Activated CD8-positive, alpha-beta memory T cell treated with anti-CD3 and anti-CD28 coated beads for 24 hours (primary cell): ENCODE results near the gene PPEF2.

Experiments
- DNase-seq: peaks from one replicate; pipeline ENCODE4 v3.0.0-alpha.2; 2020

The PPEF2 gene

DNA sequence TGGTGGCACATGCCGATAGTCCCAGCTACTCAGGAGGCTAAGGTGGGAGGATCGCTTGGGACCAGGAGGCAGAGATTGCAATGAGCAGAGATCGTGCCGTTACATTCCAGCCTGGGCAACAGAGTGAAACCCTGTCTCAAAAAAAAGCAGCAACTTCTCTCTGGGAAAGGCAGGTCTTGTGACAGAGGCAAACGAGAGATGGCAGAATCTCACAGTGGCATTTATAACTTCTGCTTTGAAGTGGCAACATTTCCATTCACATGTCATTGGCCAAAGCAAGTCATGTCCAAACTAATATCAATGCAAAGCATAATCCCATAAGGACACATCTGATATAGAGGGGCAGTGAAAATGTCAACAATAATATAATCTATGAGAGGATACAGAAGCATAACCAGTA, 79.8 kb downstream of the PPEF2 start:
- no peak for DNase-seq

DNA sequence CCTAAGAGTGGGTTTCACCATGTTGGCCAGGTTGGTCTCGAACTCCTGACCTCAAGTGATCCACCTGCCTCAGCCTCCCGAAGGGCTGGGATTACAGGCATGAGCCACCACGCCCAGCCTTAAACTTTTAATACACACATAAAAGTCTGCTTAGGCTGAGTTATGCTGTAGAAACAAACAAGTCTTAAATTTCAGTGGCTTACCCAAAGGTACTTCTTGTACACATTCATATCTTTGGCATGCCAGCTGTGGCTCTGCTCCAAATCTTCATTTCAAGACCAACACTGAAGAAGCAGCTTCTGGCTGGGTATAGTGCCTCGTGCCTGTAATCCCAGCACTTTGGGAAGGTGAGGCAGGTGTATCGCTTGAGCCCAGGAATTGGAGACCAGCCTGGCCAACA, 80.3 kb downstream of the PPEF2 start:
- DNase-seq = no peak

DNA sequence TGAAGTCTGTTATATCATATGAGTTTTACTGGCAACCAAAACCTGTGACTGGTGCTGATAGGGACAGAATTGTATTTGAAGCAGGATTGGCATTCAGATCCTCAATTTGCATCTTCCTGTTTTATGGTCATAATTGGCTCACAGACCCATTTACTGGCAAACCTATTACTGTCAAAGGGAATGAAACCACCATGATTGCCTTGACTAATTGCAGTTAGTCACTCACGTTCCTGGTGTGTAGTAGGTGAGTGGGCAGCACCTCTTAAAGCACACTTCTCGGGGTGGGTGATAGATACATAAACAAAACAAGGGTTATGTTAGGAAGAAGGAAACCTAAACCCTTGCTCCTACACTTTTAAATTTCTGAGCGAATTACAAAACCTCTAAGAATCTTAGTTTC, 81.0 kb downstream of the PPEF2 start:
- no peak for DNase-seq

DNA sequence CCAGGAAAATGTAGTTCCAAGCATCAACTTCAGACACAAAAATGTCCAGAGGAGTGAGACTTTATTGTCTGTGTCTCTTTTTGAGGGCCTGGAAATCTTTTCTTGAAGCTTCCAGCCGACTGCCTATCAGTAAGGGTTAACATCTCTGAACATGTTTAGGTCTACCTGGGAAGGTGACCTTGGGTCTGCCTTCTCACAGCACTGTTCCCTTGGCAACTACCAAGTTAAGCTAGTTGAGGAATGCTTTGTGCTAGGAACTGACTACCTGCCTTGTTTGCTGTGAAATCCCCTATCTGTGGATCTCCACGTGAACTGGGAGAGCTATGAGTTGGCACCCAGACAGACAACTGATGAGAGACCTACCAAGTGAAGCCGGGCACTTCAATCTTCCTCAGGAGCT, 81.6 kb downstream of the PPEF2 start:
- DNase-seq = no peak

DNA sequence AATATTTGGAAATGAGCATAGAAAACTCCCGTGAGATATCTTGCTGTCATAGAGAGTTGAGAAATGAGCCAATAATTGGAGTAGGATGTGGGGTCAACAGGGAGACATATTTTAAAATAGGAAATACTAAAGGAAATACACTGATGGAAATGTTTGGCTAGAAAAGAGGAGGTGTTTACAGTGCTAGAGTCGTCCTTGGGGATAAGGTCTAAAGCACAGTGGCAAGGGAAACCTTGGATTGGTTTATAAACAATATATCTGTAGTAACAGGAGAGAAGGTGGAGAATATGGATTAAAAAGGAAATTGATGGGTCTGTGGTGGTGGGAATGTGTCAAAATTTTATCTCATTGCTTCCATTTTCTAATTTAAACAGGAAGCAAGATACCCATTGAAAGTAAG, 82.1 kb downstream of the PPEF2 start:
- DNase-seq = no peak

DNA sequence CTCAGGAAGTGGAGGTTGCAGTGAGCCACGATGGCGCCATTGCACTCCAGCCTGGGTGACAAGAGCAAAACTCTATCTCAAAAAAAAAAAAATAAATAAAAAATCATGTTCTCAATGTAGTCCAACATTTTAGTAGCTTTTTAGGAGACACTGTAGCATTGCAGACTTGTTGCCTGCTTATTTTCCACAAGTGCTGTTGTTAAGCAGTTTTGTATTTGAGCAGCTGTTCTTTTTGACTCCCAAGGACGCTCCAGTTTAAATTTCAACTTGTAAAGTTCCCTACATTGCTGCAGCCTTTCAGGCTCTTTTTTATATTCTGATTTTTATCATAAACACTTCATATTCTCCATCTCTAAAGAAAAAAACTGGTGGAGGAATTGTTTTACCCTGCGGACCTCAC, 83.1 kb downstream of the PPEF2 start:
- DNase-seq = no peak

DNA sequence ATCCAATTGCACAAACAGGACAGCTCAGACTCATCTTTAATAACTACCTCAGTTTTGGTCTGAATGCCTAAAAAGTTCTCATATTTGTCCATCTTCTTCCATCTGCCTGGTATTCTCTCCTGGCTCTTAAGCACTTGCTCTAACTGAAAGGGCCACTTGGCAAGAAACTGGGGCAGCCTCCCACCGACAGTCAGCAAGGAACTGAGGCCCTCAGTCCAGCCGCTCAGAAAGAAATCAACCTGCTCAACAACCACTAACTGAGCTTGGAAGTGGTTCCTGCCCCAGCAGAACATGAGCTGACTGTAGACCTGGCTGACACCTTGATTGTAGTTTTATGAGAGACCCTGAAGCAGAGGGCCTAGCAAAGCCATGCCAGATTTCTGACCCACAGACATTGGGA, 84.4 kb downstream of the PPEF2 start:
- no peak for DNase-seq
